Psoas muscle (tissue), 8 donors: ENCODE measurements around the gene IL1R2. TPM values are rescaled to one million over a fixed set of nuclear protein-coding genes. Genes with fewer than 3 reads are reported as not detected.

Experiments used
- ATAC-seq, 4 donors: fragments of 200-7000 bp; cut with Tn5 transposase; one replicate each; pipeline ENCODE4 v1.9.1; 2020; ENCODE audit warnings: moderate library complexity in 3 of 4, mild to moderate bottlenecking in 2 of 4
- DNase-seq, 2 donors: peaks; one replicate each; pipeline ENCODE4 v3.0.0-alpha.2; 2020
- H3K27ac ChIP-seq: fragments of 200-600 bp; one replicate; pipeline ENCODE4 v1.8.0; 2022
- H3K27me3 ChIP-seq, 3 donors: fragments of 200-600 bp in 1 of 3; one replicate each; pipeline versions ENCODE4 v1.6.1 to v1.8.0; 2013 to 2022; ENCODE audit warnings: low read length in 2 of 3, mild to moderate bottlenecking in 2 of 3, moderate library complexity in 1 of 3; ENCODE audit not compliant: insufficient read depth in 3 of 3
- H3K36me3 ChIP-seq, 2 donors: fragments of 200-600 bp in 1 of 2; one replicate each; pipeline versions ENCODE4 v1.6.1 to v1.8.0; 2013 to 2022; ENCODE audit warnings: low read depth in 1 of 2, mild to moderate bottlenecking in 1 of 2, moderate library complexity in 1 of 2; ENCODE audit not compliant: insufficient read depth in 1 of 2
- H3K4me1 ChIP-seq: fragments of 200-600 bp; one replicate; pipeline ENCODE4 v1.8.0; 2022
- H3K4me3 ChIP-seq: fragments of 200-600 bp; one replicate; pipeline ENCODE4 v1.8.0; 2022; ENCODE audit warnings: mild to moderate bottlenecking
- H3K9me3 ChIP-seq: fragments of 200-600 bp; one replicate; pipeline ENCODE4 v1.8.0; 2022
- CTCF ChIP-seq: fragments of 200-600 bp; IDR thresholded peaks from one replicate; pipeline ENCODE4 v1.8.0; 2022; ENCODE audit warnings: antibody characterized with exemption
- WGBS, 3 donors: extraction: QIAGEN DNeasy Blood & Tissue Kit; methylation state at CpG; one replicate each; pipeline versions ENCODE4 v1.1.6 to v1.1.7; 2013; 5-methylcytosine and 5-hydroxymethylcytosine counted together
- intact Hi-C, 2 donors: fragments of 100-400 bp; cut with DNase I; formaldehyde crosslinking; loops; one replicate each; pipeline versions ENCODE4 v1.11.0 to v1.14.2; 2022
- polyA plus RNA-seq, 3 donors: library from polyadenylated mRNA; stranded (reverse); fragments of 200-250 nt; gene quantifications; one replicate each; pipeline ENCODE4 v1.2.3, GENCODE V29; 2013
- total RNA-seq, 4 donors: library from RNA; stranded (reverse); fragmentation: NEBNext Ultra II Directional in 2 of 4; extraction: Animal tissue kit (Norgen Biotek cat#: 25700) in 2 of 4; gene quantifications; one replicate each; pipeline versions ENCODE4 v1.2.1 to v1.2.4, GENCODE V29; 2021 to 2023
- donor health status: healthy with polysubstance abuse.
- donor health status: DM: no; HTN: no; CAD: no; lungs with moderate emphysema.
- donor health status: Bipolar disorder and iron deficiency.
- donor health status: healthy.
- donor health status: DM: yes; HTN: yes; CAD: no.
- donor health status: DM: no; HTN: no; CAD: no.
- donor health status: DM: no; HTN: no; CAD: no.
- donor health status: DM: yes; HTN: yes; CAD: no.

The IL1R2 gene
- total and polyA plus RNA-seq, 7 donors, result 0.41 to 3.4 (median 1.3) TPM

- no peaks in the 10 kb centered on the region for H3K9me3 ChIP-seq
- no peak overlapping the region for H3K4me3 ChIP-seq
- peaks cover 30% of the 10 kb centered on the region for H3K4me1 ChIP-seq
- no peaks in the 10 kb centered on the region for H3K27me3 ChIP-seq
- no peak for TF ChIP-seq CTCF
- no peak for DNase-seq
- no peaks in the 10 kb centered on the region for H3K36me3 ChIP-seq
- H3K27ac ChIP-seq, result no peak overlapping the region
- intact Hi-C loops, result loop anchor here in 1 of 2 donors (5.0 kb wide), 1 partner anchor 35 kb away; no protein-coding TSS in a partner anchor
- no peak for ATAC-seq
- 77 to 81% (median 77%) methylated on average over 14 of the region's 14 CpGs for WGBS, 3 donors
Measured at GRCh38 chr2:102057502-102058292, 65.9 kb downstream of the IL1R2 start.

DNA sequence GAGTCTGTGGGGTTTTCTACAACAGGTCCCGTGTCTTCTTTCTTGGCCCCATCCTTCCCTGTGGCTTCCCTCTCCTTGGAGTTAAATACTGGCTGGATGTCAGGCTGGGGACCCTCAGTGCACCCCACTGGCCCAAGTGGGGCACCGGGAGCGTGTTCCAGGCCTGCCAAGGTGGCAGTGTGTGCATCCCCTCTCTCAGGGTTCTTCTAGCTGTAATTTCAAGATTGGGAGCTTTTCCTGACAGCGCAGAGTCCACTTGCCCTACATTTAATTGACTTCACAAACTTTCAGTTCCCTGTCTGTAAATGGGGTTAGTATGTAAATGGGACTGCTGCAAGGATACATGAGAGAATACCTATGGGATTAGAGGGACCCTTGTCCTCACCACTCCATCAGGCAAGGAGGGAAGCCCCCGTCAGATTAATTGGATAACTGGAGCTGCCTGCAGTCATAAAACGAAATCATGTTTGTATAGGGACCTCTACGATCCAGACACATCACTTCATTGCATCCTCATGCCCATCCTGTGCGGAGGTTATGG, 66.6 kb downstream of the IL1R2 start:
- 86 to 94% (median 92%) methylated on average over 8 of the region's 8 CpGs for WGBS, 3 donors
- ATAC-seq (no peak), DNase-seq (no peak)
- TF ChIP-seq CTCF, result no peak
- Histone ChIP-seq H3K4me3 (no peak overlapping the region), H3K27ac (no peak overlapping the region), H3K9me3 (no peaks in the 10 kb centered on the region), H3K4me1 (peaks cover 37% of the 10 kb centered on the region), H3K36me3 (no peaks in the 10 kb centered on the region), H3K27me3 (no peaks in the 10 kb centered on the region)
- intact Hi-C loops, result loop anchor here in 1 of 2 donors (5.0 kb wide), 1 partner anchor 36 kb away; no protein-coding TSS in a partner anchor

GRCh38 chr2:102059151-102059550, 67.4 kb downstream of the IL1R2 start:
- TF ChIP-seq CTCF, result no peak
- H3K9me3 ChIP-seq, result no peaks in the 10 kb centered on the region
- H3K27me3 ChIP-seq, result no peaks in the 10 kb centered on the region
- H3K4me1 ChIP-seq, result peaks cover 45% of the 10 kb centered on the region
- H3K27ac ChIP-seq, result no peak overlapping the region
- intact Hi-C loops, result loop anchor here in 1 of 2 donors (5.0 kb wide), 1 partner anchor 37 kb away; no protein-coding TSS in a partner anchor
- no peak overlapping the region for H3K4me3 ChIP-seq
- 57 to 70% (median 57%) methylated on average over 1 of the region's 1 CpG for WGBS, 3 donors
- no peaks in the 10 kb centered on the region for H3K36me3 ChIP-seq
- no peak for ATAC-seq
- DNase-seq, result no peak

GRCh38 chr2:102060047-102060446, 68.3 kb downstream of the IL1R2 start:
- Histone ChIP-seq H3K27me3 (no peaks in the 10 kb centered on the region), H3K27ac (no peak overlapping the region), H3K36me3 (no peaks in the 10 kb centered on the region), H3K4me3 (no peak overlapping the region), H3K4me1 (peaks cover 54% of the 10 kb centered on the region), H3K9me3 (no peaks in the 10 kb centered on the region)
- DNase-seq (no peak), ATAC-seq (no peak)
- TF ChIP-seq CTCF, result no peak
- intact Hi-C loops, result loop anchor here in 1 of 2 donors (5.0 kb wide), 1 partner anchor 107 kb away; no protein-coding TSS in a partner anchor
- WGBS, 3 donors, result 46 to 65% (median 50%) methylated on average over 3 of the region's 3 CpGs
